ENCODE results near the gene MYEF2. TPM values are rescaled to one million over a fixed set of nuclear protein-coding genes. Genes with fewer than 3 reads are reported as not detected.

The MYEF2 gene
- total and polyA plus RNA-seq, 3 experiments from 2014 or later: 1.2 to 9.8 (median 9.8) TPM

GRCh38 chr15:48190932-48191573, 13.0 kb upstream of the MYEF2 start:
- H3K9me3 ChIP-seq (ENCODE audit: low read length): no peaks in the 10 kb centered on the region
- ChIA-PET CTCF (no interaction called here), POLR2A (no interaction called here)
- Mint-ChIP-seq H3K27ac (no peak overlapping the region), H3K9me3 (peaks cover 0 to 11% (median 2%) of the 10 kb centered on the region in 5 donors), H3K4me3 (peak overlapping the region in 1 of 7 donors; percentile 28), H3K36me3 (no peaks in the 10 kb centered on the region), H3K27me3 (peaks cover 2 to 31% of the 10 kb centered on the region in 2 donors), H3K4me1 (peaks cover 0 to 5% (median 0%) of the 10 kb centered on the region in 3 donors)
- H3K27ac ChIP-seq (ENCODE audit: low read depth, low read length): no peak overlapping the region
- no peaks in the 10 kb centered on the region for H3K4me1 ChIP-seq (ENCODE audit: insufficient read depth, low read length)
- no peaks in the 10 kb centered on the region for H3K36me3 ChIP-seq (ENCODE audit: insufficient read depth, low read length)
- DNase-seq: peak in 3 of 5 donors; percentile 2 to 16 (median 3)
- no peak overlapping the region for H3K4me3 ChIP-seq (ENCODE audit: low read length)
- H3K27me3 ChIP-seq (ENCODE audit: insufficient read depth, low read length, poor library complexity, severe bottlenecking): no peaks in the 10 kb centered on the region

- Mint-ChIP-seq H3K4me3 (no peak overlapping the region), H3K27me3 (peaks cover 5 to 37% of the 10 kb centered on the region in 2 donors), H3K4me1 (peaks cover 0 to 1% (median 0%) of the 10 kb centered on the region in 3 donors), H3K9me3 (peaks cover 0 to 8% (median under 1%) of the 10 kb centered on the region in 5 donors), H3K27ac (no peak overlapping the region), H3K36me3 (no peaks in the 10 kb centered on the region)
- H3K36me3 ChIP-seq (ENCODE audit: insufficient read depth, low read length): no peaks in the 10 kb centered on the region
- H3K27ac ChIP-seq (ENCODE audit: low read depth, low read length): no peak overlapping the region
- CTCF ChIA-PET: no interaction called here
- H3K27me3 ChIP-seq (ENCODE audit: insufficient read depth, low read length, poor library complexity, severe bottlenecking): no peaks in the 10 kb centered on the region
- no peak for DNase-seq
- H3K4me3 ChIP-seq (ENCODE audit: low read length): no peak overlapping the region
- POLR2A ChIA-PET: no interaction called here
- no peaks in the 10 kb centered on the region for H3K9me3 ChIP-seq (ENCODE audit: low read length)
- H3K4me1 ChIP-seq (ENCODE audit: insufficient read depth, low read length): no peaks in the 10 kb centered on the region
These were observed 8.2 kb upstream of the MYEF2 start for GRCh38 chr15:48186271-48186670.

DNA sequence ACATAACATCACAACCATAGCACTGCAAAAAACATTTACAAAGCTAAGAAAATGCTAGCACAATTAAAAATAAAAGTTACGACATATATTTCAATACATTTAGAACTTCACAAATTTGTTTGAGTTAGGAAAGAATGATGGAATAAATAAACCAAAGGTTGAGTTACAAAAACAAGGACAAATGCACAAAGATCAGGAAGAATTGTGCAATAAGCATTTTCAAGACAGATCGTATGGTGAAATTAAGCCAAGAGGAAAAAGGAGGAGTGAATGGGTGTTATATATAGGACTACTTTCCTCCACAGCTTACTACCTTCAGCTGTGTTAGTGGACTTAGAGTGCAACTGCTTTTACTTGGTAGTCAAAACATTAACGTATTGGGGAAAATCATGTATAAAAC, 7.4 kb upstream of the MYEF2 start:
- Mint-ChIP-seq H3K9me3 (peaks cover 0 to 3% (median 0%) of the 10 kb centered on the region in 5 donors), H3K4me1 (no peaks in the 10 kb centered on the region)
- POLR2A ChIA-PET: no interaction called here

GRCh38 chr15:48182749-48183148, 4.7 kb upstream of the MYEF2 start:
- Mint-ChIP-seq H3K4me3 (no peak overlapping the region), H3K27me3 (peaks cover 4 to 36% of the 10 kb centered on the region in 2 donors), H3K9me3 (peaks cover 0 to 3% (median 0%) of the 10 kb centered on the region in 5 donors), H3K36me3 (no peaks in the 10 kb centered on the region), H3K27ac (no peak overlapping the region), H3K4me1 (peaks cover 0 to 6% (median 0%) of the 10 kb centered on the region in 3 donors)
- Histone ChIP-seq H3K36me3 (ENCODE audit: insufficient read depth, low read length) (no peaks in the 10 kb centered on the region), H3K9me3 (ENCODE audit: low read length) (no peaks in the 10 kb centered on the region), H3K4me1 (ENCODE audit: insufficient read depth, low read length) (peaks cover 3% of the 10 kb centered on the region), H3K4me3 (ENCODE audit: low read length) (no peak overlapping the region), H3K27me3 (ENCODE audit: insufficient read depth, low read length, poor library complexity, severe bottlenecking) (no peaks in the 10 kb centered on the region), H3K27ac (ENCODE audit: low read depth, low read length) (no peak overlapping the region)
- CTCF ChIA-PET: no interaction called here
- DNase-seq: no peak
- POLR2A ChIA-PET: no interaction called here

More for the DNA sequence above, 7.4 kb upstream of the MYEF2 start:
- peaks cover 3 to 35% of the 10 kb centered on the region in 2 donors for H3K27me3 Mint-ChIP-seq
- H3K4me1 ChIP-seq (ENCODE audit: insufficient read depth, low read length): no peaks in the 10 kb centered on the region
- no peaks in the 10 kb centered on the region for H3K36me3 Mint-ChIP-seq
- CTCF ChIA-PET: no interaction called here
- no peak overlapping the region for H3K27ac Mint-ChIP-seq
- no peak overlapping the region for H3K27ac ChIP-seq (ENCODE audit: low read depth, low read length)
- no peak for DNase-seq
- no peaks in the 10 kb centered on the region for H3K9me3 ChIP-seq (ENCODE audit: low read length)
- H3K27me3 ChIP-seq (ENCODE audit: insufficient read depth, low read length, poor library complexity, severe bottlenecking): no peaks in the 10 kb centered on the region
- H3K36me3 ChIP-seq (ENCODE audit: insufficient read depth, low read length): no peaks in the 10 kb centered on the region
- H3K4me3 Mint-ChIP-seq: no peak overlapping the region
- H3K4me3 ChIP-seq (ENCODE audit: low read length): no peak overlapping the region

DNA sequence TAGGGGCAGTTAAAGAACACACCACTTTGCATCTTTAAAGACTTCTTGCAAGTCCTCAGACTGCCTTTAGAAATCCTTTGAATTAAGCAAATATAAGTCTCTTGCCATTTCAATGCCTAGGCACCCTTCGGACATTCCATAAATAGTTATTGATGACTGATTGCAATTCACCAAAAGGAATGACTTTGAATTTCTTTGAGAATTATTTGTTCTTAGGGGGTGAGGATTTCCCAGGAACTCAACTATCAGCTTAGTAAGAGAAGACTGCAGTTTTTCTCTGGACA, 495 bp upstream of the MYEF2 start:
- ChIA-PET POLR2A (no interaction called here), CTCF (no interaction called here)
- Mint-ChIP-seq H3K27ac (no peak overlapping the region), H3K4me1 (peaks cover 15 to 32% (median 32%) of the 10 kb centered on the region in 3 donors), H3K27me3 (peaks cover 3 to 32% of the 10 kb centered on the region in 2 donors), H3K36me3 (peaks cover 0 to 3% (median 0%) of the 10 kb centered on the region in 3 donors), H3K4me3 (peak overlapping the region; percentile 54 to 89 (median 75)), H3K9me3 (peaks cover 0 to 3% (median 0%) of the 10 kb centered on the region in 5 donors)
- Histone ChIP-seq H3K36me3 (ENCODE audit: insufficient read depth, low read length) (no peaks in the 10 kb centered on the region), H3K27ac (ENCODE audit: low read depth, low read length) (no peak overlapping the region), H3K4me3 (ENCODE audit: low read length) (peak overlapping the region; percentile 20), H3K27me3 (ENCODE audit: insufficient read depth, low read length, poor library complexity, severe bottlenecking) (no peaks in the 10 kb centered on the region), H3K4me1 (ENCODE audit: insufficient read depth, low read length) (peaks cover 7% of the 10 kb centered on the region), H3K9me3 (ENCODE audit: low read length) (no peaks in the 10 kb centered on the region)
- no peak for DNase-seq

- H3K27ac ChIP-seq (ENCODE audit: low read depth, low read length): peak overlapping the region; percentile 15
- peaks cover 17 to 37% (median 35%) of the 10 kb centered on the region in 3 donors for H3K4me1 Mint-ChIP-seq
- H3K36me3 Mint-ChIP-seq: peaks cover 0 to 3% (median under 1%) of the 10 kb centered on the region in 3 donors
- H3K9me3 Mint-ChIP-seq: peaks cover 0 to 4% (median under 1%) of the 10 kb centered on the region in 5 donors
- peaks cover 7% of the 10 kb centered on the region for H3K4me1 ChIP-seq (ENCODE audit: insufficient read depth, low read length)
- ChIA-PET POLR2A (no interaction called here), CTCF (no interaction called here)
- H3K9me3 ChIP-seq (ENCODE audit: low read length): no peaks in the 10 kb centered on the region
- H3K36me3 ChIP-seq (ENCODE audit: insufficient read depth, low read length): no peaks in the 10 kb centered on the region
- H3K4me3 Mint-ChIP-seq: peak overlapping the region; percentile 83 to 93 (median 89)
- DNase-seq: peak in 3 of 5 donors; percentile 25 to 43 (median 29)
- H3K27me3 Mint-ChIP-seq: peaks cover 3 to 24% of the 10 kb centered on the region in 2 donors
- H3K4me3 ChIP-seq (ENCODE audit: low read length): peak overlapping the region; percentile 56
- H3K27ac Mint-ChIP-seq: peak overlapping the region; percentile 76 to 96 (median 92)
- no peaks in the 10 kb centered on the region for H3K27me3 ChIP-seq (ENCODE audit: insufficient read depth, low read length, poor library complexity, severe bottlenecking)
These were observed 721 bp downstream of the MYEF2 start for GRCh38 chr15:48177383-48177765.

DNA sequence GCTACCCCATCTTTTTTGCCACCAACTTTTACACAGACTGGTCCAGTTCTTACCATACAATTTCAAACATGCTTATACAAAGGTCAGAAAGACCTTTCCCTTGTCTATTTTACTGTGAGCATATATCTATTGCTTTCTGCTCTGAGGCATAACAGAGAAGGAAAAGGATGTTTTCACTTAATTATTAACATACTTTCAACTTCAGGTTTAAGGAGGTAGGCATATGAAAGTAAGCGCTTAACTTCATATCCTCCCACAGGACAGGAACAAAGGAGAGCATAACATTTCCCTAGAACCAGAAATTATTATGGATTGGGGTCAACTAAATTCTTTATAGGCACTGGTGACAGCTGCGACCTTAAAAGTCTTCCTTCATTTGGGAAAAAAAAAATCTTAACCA, 1.1 kb downstream of the MYEF2 start:
- peak overlapping the region; percentile 56 for H3K4me3 ChIP-seq (ENCODE audit: low read length)
- Mint-ChIP-seq H3K9me3 (peaks cover 0 to 4% (median 3%) of the 10 kb centered on the region in 5 donors), H3K27ac (peak overlapping the region in 6 of 8 donors; percentile 76 to 96 (median 92))

GRCh38 chr15:48176112-48176511, 2.0 kb downstream of the MYEF2 start:
- no peak overlapping the region for H3K27ac ChIP-seq (ENCODE audit: low read depth, low read length)
- no peaks in the 10 kb centered on the region for H3K9me3 ChIP-seq (ENCODE audit: low read length)
- no peaks in the 10 kb centered on the region for H3K27me3 ChIP-seq (ENCODE audit: insufficient read depth, low read length, poor library complexity, severe bottlenecking)
- DNase-seq: no peak
- H3K4me1 ChIP-seq (ENCODE audit: insufficient read depth, low read length): peaks cover 7% of the 10 kb centered on the region
- Mint-ChIP-seq H3K36me3 (peaks cover 0 to 4% (median 3%) of the 10 kb centered on the region in 3 donors), H3K27me3 (peaks cover 1 to 18% of the 10 kb centered on the region in 2 donors), H3K4me1 (peaks cover 17 to 37% (median 35%) of the 10 kb centered on the region in 3 donors), H3K9me3 (peaks cover 0 to 4% (median 3%) of the 10 kb centered on the region in 5 donors), H3K4me3 (peak overlapping the region in 1 of 7 donors; percentile 89), H3K27ac (no peak overlapping the region)
- no peaks in the 10 kb centered on the region for H3K36me3 ChIP-seq (ENCODE audit: insufficient read depth, low read length)
- no peak overlapping the region for H3K4me3 ChIP-seq (ENCODE audit: low read length)
- ChIA-PET POLR2A (no interaction called here), CTCF (no interaction called here)

More for the DNA sequence above, 1.1 kb downstream of the MYEF2 start:
- ChIA-PET CTCF (no interaction called here), POLR2A (no interaction called here)
- no peak for DNase-seq
- no peaks in the 10 kb centered on the region for H3K9me3 ChIP-seq (ENCODE audit: low read length)
- H3K36me3 Mint-ChIP-seq: peaks cover 0 to 4% (median 3%) of the 10 kb centered on the region in 3 donors
- peaks cover 7% of the 10 kb centered on the region for H3K4me1 ChIP-seq (ENCODE audit: insufficient read depth, low read length)
- H3K27me3 Mint-ChIP-seq: peaks cover 2 to 22% of the 10 kb centered on the region in 2 donors
- H3K4me1 Mint-ChIP-seq: peaks cover 17 to 37% (median 35%) of the 10 kb centered on the region in 3 donors
- H3K36me3 ChIP-seq (ENCODE audit: insufficient read depth, low read length): no peaks in the 10 kb centered on the region
- H3K4me3 Mint-ChIP-seq: peak overlapping the region; percentile 83 to 93 (median 89)
- H3K27ac ChIP-seq (ENCODE audit: low read depth, low read length): no peak overlapping the region
- no peaks in the 10 kb centered on the region for H3K27me3 ChIP-seq (ENCODE audit: insufficient read depth, low read length, poor library complexity, severe bottlenecking)
